ENCODE measurements around the gene SARS2. TPM values are rescaled to one million over a fixed set of nuclear protein-coding genes. Genes with fewer than 3 reads are reported as not detected.

The SARS2 gene
- total RNA-seq, 1 donor from 2014 or later = 7.0 TPM

Other genes with a start within 250 kb of the SARS2 start
- 6.0 TPM for gene CAPN12, start 186.3 kb downstream of the SARS2 start, total RNA-seq
- 102 TPM for gene LGALS7, start 157.2 kb downstream of the SARS2 start, total RNA-seq
- 285 TPM for gene LGALS7B, start 141.6 kb downstream of the SARS2 start, total RNA-seq
- 1.3 TPM for gene LGALS4, start 117.8 kb downstream of the SARS2 start, total RNA-seq
- 50.1 TPM for gene ECH1, start 99.0 kb downstream of the SARS2 start, total RNA-seq
- gene HNRNPL, start 80.8 kb downstream of the SARS2 start, total RNA-seq = 205 TPM
- gene RINL, start 52.5 kb downstream of the SARS2 start, total RNA-seq = 4.6 TPM
- 46.1 TPM for gene SIRT2, start 31.1 kb downstream of the SARS2 start, total RNA-seq
- gene NFKBIB, start 30.8 kb downstream of the SARS2 start, total RNA-seq = 5.0 TPM
- 3.6 TPM for gene CCER2, start 18.6 kb downstream of the SARS2 start, total RNA-seq
- 14.5 TPM for gene MRPS12, start 181 bp upstream of the SARS2 start, total RNA-seq
- 19.9 TPM for gene FBXO17, start 45.0 kb upstream of the SARS2 start, total RNA-seq
- gene FBXO27, start 101.8 kb upstream of the SARS2 start, total RNA-seq = 4.7 TPM
- 5.2 TPM for gene ACP7, start 153.6 kb upstream of the SARS2 start, total RNA-seq
- gene PAK4, start 195.0 kb upstream of the SARS2 start, total RNA-seq = 8.8 TPM

Measured in skin of body (tissue), 1 donor.